SK-N-MC (cell line): Measurements from ENCODE around the gene DOCK4.

Source experiments
- EZH2 ChIP-seq: fragments of 200-600 bp; sonication (generic); IDR thresholded peaks from one replicate; pipeline ENCODE4 v1.6.1; 2017; ENCODE audit warnings: antibody characterized with exemption
- FOXP2 ChIP-seq: optimal IDR thresholded peaks from 2 replicates; pipeline ENCODE3; 2011; ENCODE audit warnings: mild to moderate bottlenecking, moderate library complexity; ENCODE audit not compliant: insufficient read depth; ENCODE audit errors: extremely low read length, control extremely low read depth
- POLR2AphosphoS5 ChIP-seq: IDR thresholded peaks from 2 replicates; pipeline ENCODE4 v1.6.1; 2012; ENCODE audit warnings: mild to moderate bottlenecking, low read depth, low read length, borderline replicate concordance

DNA sequence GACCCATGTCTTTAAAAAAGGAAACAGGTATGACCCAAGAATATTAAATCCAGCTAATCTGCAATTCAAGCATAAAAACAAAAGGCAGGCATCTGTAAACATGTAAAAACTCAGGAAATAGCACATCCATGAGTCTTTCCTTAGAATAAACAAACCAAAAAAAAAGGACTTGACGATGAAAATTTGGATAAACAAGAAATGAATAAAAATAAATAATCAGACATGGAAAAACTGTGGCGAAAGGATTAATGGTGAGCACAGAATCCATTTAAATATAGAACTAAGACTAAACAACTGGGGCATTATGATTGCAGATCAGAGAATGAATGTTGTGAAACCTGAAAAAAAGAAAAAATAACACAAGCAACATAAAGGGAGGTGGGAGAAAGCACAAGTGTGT is 170.1 kb downstream of the DOCK4 start:
- TF ChIP-seq POLR2AphosphoS5 (no peak), EZH2 (no peak), FOXP2 (no peak)
